Dendritic cell treated with granulocyte-macrophage colony-stimulating factor and Interleukin-4, amounts not matched to agents 40 ng/mL and 50 ng/mL, for 4 days (primary cell): Measurements from ENCODE around the gene PGA4.

Experiments
- H3K27ac Mint-ChIP-seq: one replicate; pipeline ENCODE4 v1.8.0; 2022; ENCODE audit warnings: mild to moderate bottlenecking, mixed read lengths
- H3K27me3 Mint-ChIP-seq: one replicate; pipeline ENCODE4 v1.8.0; 2022; ENCODE audit warnings: mild to moderate bottlenecking, mixed read lengths
- H3K36me3 Mint-ChIP-seq: one replicate; pipeline ENCODE4 v1.8.0; 2022; ENCODE audit warnings: low read depth, mixed read lengths
- H3K4me1 Mint-ChIP-seq: one replicate; pipeline ENCODE4 v1.8.0; 2022; ENCODE audit warnings: low read depth, mixed read lengths
- H3K4me3 Mint-ChIP-seq: one replicate; pipeline ENCODE4 v1.8.0; 2022; ENCODE audit warnings: mild to moderate bottlenecking, moderate library complexity, mixed read lengths
- H3K9me3 Mint-ChIP-seq: one replicate; pipeline ENCODE4 v1.8.0; 2022; ENCODE audit warnings: mixed read lengths
- intact Hi-C: fragments of 100-400 bp; cut with micrococcal nuclease; formaldehyde crosslinking; loops from one replicate; pipeline ENCODE4 v1.15.0; 2022

Gene PGA4

DNA sequence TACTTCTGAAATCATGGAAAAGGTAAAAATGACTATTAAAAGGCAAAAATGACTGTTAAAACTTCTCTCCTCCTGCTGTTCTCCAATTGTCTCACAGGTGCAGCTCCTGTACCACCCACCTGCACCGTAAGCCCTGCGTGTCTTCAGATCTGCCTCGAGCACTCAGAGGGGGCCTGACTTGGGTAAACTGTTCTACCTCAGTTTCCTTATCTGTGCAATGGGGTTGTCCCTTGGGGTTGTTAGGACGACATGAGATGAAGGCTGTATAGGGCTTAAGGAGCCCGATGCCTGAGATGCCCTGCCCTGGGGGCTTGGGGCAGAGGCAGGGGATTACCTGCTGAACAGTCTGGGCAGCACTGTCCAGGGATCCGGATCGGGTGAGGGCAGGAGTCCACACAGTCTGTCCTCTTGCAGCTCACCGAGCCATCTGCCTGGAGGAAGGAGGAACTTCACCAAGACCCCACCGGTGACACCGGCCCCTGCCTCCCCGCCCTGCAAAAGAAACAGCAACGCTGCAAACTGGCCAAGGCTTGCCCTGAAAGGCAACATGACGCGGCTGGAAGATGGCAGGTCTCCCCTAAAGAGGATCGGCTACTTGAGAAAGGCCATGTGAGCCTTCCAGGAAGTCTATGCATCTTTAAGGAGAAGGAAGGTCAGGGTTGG is 46.6 kb downstream of the PGA4 start:
- intact Hi-C loops: no loop called here
- Mint-ChIP-seq H3K27ac (no peak overlapping the region), H3K9me3 (no peaks in the 10 kb centered on the region), H3K4me1 (no peaks in the 10 kb centered on the region), H3K27me3 (peaks cover 1% of the 10 kb centered on the region), H3K4me3 (no peak overlapping the region), H3K36me3 (no peaks in the 10 kb centered on the region)

DNA sequence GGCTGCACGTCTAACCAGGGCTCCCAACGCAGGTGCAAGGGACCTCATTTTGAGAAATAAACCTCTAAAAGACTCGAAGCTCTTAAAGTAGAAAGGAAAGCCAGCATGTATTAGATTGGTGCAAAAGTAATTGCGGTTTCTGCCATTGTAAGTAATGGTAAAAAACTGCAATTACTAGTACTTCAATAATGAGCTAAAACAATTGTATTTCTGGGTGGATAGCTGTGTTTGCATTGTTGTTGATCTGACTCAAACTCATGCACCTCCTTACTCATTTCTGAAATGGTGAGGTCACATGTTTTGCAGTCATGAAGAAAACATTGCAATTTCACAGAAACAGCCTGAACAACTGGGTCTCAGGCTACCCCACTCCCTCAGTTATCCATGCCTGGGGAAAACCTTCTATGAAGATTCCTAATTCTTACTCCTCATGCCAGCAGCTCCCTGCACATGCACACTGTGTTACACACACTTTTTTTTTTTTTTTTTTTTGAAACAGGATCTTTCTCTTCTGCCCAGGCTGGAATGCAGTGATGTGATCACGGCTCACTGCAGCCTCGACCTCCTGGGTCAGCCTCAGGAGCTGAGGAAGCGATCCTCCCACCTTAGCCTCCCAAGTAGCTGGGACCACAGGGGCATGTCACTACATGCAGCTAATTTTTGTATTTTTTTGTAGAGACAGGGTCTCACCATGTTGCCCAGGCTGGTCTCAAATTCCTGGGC is 48.4 kb downstream of the PGA4 start:
- no peak overlapping the region for H3K27ac Mint-ChIP-seq
- no peaks in the 10 kb centered on the region for H3K4me1 Mint-ChIP-seq
- H3K36me3 Mint-ChIP-seq: no peaks in the 10 kb centered on the region
- H3K4me3 Mint-ChIP-seq: no peak overlapping the region
- H3K9me3 Mint-ChIP-seq: no peaks in the 10 kb centered on the region
- intact Hi-C loops: no loop called here
- peaks cover 1% of the 10 kb centered on the region for H3K27me3 Mint-ChIP-seq

DNA sequence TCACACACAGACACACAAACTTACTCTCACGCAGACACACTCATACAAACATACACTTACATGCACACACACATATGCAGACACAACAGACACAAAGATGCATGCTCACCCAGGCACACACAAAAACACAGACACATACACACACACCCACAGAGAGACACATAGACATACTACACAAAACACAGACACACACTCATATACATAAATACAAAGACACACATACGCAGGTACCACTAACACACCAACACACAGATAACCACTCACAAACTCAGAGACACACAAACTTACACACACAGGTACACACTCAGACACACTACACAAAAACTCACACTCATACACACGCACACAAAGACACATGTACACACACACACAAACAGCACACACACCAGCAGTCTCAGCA is 50.6 kb downstream of the PGA4 start:
- H3K4me1 Mint-ChIP-seq: no peaks in the 10 kb centered on the region
- intact Hi-C loops: no loop called here
- no peak overlapping the region for H3K4me3 Mint-ChIP-seq
- H3K9me3 Mint-ChIP-seq: no peaks in the 10 kb centered on the region
- no peak overlapping the region for H3K27ac Mint-ChIP-seq
- no peaks in the 10 kb centered on the region for H3K36me3 Mint-ChIP-seq
- H3K27me3 Mint-ChIP-seq: peaks cover 4% of the 10 kb centered on the region

DNA sequence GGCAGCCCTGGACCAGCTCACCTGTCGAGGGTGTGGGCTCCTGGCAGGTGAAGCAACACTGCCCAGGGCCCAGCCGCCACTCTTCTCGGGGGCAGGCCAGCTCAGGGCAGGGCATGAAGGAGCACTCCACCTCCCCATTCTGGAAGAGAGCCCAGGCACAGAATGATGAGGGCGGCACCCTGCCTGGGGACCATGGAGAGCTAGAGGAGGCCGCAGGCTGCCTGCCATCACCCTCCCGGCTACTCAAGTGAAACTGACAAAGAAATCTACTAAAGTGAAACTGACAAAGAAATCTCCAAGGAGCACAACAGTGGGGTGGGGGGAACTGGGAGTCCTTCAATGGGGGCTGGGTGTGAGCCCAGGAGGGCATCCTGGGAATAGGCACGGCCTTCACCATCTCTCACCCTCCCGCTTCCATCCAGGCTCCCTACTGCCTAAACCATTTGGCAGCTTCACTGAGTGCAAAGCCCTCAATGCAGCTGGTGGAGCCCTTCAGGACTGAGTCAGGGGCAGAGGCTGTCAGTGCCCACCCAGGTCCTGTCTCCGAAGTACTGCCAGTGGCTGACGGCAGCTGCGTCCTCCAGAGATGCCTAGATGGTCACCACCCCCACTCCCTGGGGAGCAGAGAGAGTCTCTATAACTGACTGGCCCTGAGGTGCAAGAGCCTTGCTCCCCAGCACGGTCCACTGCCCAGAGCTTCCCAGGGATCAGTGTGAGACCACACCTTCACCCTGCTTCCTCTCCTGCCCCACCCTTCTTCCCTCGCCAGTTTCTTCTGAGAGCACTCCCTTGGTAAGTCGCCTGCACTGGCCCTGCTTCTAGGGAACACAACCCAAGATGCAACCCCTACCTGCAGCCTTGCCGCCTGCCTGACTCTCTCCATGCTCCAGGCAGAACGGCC is 51.3 kb downstream of the PGA4 start:
- intact Hi-C loops: no loop called here
- Mint-ChIP-seq H3K9me3 (no peaks in the 10 kb centered on the region), H3K4me3 (no peak overlapping the region), H3K4me1 (no peaks in the 10 kb centered on the region), H3K27ac (no peak overlapping the region), H3K36me3 (no peaks in the 10 kb centered on the region), H3K27me3 (peaks cover 7% of the 10 kb centered on the region)

DNA sequence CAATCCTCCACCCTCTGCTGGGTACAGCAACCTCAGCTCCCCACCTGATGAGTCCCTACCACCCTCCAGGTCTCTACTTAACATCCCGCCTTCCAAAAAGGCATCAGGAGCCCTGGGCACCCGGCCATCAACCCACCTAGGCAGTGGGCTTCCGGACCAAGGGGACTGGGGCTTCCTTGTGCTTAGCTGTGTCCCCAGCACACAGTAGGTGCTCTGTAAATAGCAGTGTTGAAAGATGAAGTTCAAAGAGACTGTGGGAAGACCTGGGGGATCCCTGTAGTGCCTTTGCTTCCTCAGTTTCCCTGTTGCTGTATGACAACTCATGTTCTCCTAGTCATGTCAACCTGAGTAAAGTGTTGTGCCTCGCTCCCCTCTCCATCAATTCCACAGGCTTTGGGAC is 51.9 kb downstream of the PGA4 start:
- Mint-ChIP-seq H3K27ac (no peak overlapping the region), H3K4me3 (no peak overlapping the region), H3K36me3 (no peaks in the 10 kb centered on the region), H3K4me1 (no peaks in the 10 kb centered on the region), H3K9me3 (no peaks in the 10 kb centered on the region), H3K27me3 (peaks cover 6% of the 10 kb centered on the region)
- intact Hi-C loops: no loop called here

DNA sequence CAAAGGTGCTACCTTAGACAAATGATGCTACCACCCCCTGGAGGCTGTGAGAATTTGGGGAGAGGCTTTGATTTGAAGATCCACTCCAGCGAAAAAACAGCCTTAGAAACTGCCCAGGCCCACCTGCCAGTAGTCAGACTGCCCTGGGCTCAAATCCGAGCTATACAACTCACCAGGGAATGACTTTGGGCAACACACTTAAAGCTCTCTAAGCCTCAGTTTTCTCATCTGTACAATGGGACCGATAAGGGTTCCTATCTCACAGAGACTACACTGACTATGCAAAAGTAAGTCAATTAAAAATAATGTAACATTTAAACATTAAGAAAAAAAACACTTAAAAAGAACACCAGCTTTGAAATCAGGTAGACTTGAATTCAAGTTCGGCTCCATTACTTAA is 53.0 kb downstream of the PGA4 start:
- Mint-ChIP-seq H3K4me1 (no peaks in the 10 kb centered on the region), H3K4me3 (no peak overlapping the region), H3K27ac (no peak overlapping the region), H3K9me3 (no peaks in the 10 kb centered on the region), H3K36me3 (no peaks in the 10 kb centered on the region), H3K27me3 (peaks cover 6% of the 10 kb centered on the region)
- intact Hi-C loops: no loop called here

DNA sequence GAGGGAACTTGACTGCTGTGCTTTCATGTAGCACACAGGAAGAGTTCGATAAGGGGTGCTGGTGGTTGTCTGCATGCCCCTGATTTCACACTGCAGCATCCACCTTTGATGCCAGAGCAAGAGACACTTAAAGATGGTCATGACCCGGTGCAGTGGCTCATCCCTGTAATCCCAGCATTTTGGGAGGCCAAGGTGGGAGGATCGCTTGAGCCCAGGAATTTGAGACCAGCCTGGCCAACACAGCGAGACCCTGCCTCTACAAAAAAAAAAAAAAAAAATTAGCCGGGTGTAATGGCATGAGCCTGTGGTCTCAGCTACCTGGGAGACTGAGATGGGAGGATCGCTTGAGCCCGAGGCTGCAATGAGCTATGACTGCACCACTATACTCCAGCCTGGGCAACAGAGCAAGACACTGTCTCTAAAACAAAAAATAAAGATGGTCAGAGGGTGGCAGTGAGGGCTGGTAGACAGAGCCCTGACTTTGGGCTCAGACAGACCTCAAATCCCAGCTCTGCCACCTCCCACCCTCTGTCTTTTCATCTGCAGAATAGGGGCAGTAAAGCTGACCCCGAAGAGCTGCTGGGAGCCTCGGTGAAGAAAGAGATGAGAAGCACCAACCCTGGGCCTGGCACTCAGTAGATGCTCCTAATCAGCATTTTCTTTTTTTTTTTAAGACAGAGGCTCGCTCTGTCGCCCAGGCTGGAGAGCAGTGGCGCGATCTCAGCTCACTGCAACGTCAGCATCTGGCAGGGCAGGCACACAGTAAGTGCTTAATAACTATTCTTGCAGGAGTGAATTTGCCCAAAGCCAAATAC is 55.2 kb downstream of the PGA4 start:
- no peak overlapping the region for H3K27ac Mint-ChIP-seq
- intact Hi-C loops: no loop called here
- H3K9me3 Mint-ChIP-seq: no peaks in the 10 kb centered on the region
- no peaks in the 10 kb centered on the region for H3K36me3 Mint-ChIP-seq
- H3K27me3 Mint-ChIP-seq: peaks cover 12% of the 10 kb centered on the region
- H3K4me1 Mint-ChIP-seq: peaks cover 5% of the 10 kb centered on the region
- no peak overlapping the region for H3K4me3 Mint-ChIP-seq

DNA sequence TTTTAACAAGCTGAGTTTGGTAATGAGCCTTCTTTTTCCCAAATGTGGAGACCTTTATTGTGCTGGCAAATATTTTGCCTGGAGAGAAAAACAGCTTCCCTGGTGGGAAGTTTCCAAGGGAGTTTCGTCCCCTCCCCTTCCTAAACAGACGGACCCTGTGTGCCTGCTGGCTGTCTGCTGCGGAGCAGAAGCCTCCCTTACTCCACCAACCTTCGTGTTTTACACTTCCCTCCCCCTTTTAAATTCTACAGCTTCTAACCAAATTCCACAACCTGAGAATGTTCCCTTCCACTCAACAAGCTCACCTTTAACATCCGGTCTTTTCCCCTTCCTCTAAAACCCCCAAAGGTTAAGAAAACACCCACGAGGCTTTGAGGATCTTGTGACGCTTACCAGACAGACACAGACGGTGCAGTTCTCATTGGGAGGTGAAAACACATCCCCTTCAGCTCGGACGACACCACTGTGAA is 55.9 kb downstream of the PGA4 start:
- H3K36me3 Mint-ChIP-seq: no peaks in the 10 kb centered on the region
- intact Hi-C loops: no loop called here
- H3K4me3 Mint-ChIP-seq: no peak overlapping the region
- H3K4me1 Mint-ChIP-seq: peaks cover 5% of the 10 kb centered on the region
- H3K27ac Mint-ChIP-seq: no peak overlapping the region
- H3K27me3 Mint-ChIP-seq: peaks cover 14% of the 10 kb centered on the region
- no peaks in the 10 kb centered on the region for H3K9me3 Mint-ChIP-seq

DNA sequence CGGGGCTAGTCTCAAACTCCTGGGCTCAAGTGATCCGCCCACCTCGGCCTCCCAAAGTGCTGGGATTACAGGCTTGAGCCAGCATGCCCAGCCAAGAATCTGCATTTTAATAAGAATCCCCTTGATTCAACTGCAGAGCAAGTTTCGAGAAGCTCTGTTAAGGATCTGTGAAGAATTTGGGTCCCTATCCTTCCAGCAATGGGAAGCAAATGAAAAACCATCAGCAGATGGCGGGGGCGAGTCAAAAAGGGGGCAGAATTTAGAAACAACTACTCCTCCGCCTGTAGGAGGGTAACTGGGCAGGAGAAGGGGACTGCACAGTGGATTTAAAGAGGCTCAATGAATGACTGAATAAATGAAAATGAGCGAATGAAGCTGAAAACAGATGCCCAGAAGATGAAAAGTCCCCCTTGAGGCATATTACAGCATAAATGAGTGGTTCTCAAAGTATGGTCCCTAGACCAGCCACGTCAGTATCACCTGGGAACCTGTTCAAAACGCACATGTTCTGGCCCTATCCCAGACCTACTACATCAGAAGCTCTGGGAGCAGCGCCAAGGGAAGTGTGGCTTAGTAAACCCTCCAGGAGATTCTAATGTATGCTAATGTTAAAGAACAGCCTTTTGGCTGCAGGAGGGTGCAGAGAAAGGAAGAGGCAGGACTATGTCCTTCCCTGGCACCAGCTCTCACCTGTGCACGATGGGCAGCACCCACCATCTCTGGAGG is 58.0 kb downstream of the PGA4 start:
- Mint-ChIP-seq H3K36me3 (no peaks in the 10 kb centered on the region), H3K4me3 (no peak overlapping the region), H3K27ac (no peak overlapping the region), H3K27me3 (peaks cover 17% of the 10 kb centered on the region), H3K4me1 (peaks cover 5% of the 10 kb centered on the region), H3K9me3 (no peaks in the 10 kb centered on the region)
- intact Hi-C loops: no loop called here

DNA sequence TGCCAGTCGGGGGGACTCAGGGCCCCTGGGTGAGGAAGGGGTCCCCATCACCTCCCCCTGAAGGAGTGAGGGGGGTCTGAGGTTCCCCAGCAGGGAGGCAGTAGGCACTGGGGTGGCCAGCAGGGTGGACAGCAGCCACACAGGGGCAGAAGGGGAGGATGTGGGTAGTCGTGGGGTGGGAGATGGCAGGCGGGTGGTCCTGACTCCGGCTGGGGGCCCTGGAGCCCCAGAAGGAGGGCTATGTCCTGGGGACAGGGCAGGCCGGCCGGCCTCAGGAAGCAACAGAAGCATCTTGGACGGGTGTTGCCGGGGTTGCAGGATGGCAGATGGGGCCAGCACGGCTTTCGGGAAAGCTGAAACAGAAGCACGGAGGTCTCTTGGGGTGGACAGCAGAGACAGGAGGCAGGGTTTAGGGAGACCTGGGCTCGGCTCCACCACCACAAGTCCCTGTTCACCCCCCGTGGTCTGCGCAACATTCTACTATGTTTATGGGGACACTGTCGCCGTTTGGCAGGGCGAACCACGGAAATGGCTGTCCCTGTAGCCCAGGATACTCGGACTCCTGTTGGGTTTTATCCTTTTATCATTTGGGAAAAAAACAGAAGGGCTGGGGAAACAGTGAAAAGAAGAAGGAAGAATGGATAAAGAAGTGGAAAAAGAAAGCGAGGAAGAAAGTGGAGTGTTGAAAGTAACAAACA is 58.9 kb downstream of the PGA4 start:
- H3K27ac Mint-ChIP-seq: no peak overlapping the region
- no peaks in the 10 kb centered on the region for H3K36me3 Mint-ChIP-seq
- H3K9me3 Mint-ChIP-seq: no peaks in the 10 kb centered on the region
- intact Hi-C loops: no loop called here
- peaks cover 5% of the 10 kb centered on the region for H3K4me1 Mint-ChIP-seq
- no peak overlapping the region for H3K4me3 Mint-ChIP-seq
- peaks cover 18% of the 10 kb centered on the region for H3K27me3 Mint-ChIP-seq
